SU-DHL-6 (cell line): Measurements from ENCODE around the gene TRIM27.

Experiments
- EZH2phosphoT487 ChIP-seq: fragments of 200-600 bp; sonication (generic), shearing (Covaris generic); conservative IDR thresholded peaks from 2 replicates; pipeline ENCODE4 v1.6.1; 2018; ENCODE audit warnings: mild to moderate bottlenecking, antibody characterized with exemption, low read length, moderate library complexity, mixed read lengths
- TF ChIP-seq, protein P1 (sequence below): fragments of 200-600 bp; sonication (generic); IDR thresholded peaks from one replicate; pipeline ENCODE4 v1.5.1; 2017; ENCODE audit warnings: antibody characterized with exemption, mild to moderate bottlenecking, low read length, moderate library complexity; ENCODE audit not compliant: insufficient read depth, poor library complexity, severe bottlenecking

DNA sequence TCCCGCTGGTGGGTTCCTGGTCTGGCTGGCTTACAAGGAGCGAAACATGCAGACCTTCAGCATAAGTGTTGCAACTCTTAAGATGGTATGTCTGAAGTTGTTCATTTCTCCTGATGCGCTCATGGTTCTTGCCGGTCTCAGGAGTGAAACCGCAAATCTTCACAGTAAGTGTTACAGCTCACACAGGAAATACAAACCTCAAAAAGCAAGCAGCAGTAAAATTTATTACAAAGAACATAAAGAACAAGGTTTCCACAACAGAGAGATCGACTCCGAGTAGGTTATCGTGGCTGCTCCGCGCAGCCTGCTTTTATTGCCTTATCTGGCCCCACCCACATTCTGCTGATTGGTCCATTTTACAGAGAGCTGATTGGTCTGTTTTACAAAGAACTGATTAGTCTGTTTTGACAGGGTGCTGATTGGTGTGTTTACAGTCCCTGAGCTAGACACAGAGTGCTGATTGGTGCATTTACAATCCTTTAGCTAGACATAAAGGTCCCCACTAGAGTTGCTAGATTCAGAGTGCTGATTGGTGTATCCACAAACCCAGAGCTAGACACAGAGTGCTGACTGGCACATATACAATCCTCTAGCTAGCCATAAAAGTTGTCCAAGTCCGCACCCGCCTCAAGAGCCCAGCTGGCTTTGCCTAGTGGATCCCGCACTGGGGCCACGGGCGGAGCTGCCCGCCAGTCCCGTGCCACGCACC is 39.2 kb downstream of the TRIM27 start:
- TF ChIP-seq, protein P1, sequence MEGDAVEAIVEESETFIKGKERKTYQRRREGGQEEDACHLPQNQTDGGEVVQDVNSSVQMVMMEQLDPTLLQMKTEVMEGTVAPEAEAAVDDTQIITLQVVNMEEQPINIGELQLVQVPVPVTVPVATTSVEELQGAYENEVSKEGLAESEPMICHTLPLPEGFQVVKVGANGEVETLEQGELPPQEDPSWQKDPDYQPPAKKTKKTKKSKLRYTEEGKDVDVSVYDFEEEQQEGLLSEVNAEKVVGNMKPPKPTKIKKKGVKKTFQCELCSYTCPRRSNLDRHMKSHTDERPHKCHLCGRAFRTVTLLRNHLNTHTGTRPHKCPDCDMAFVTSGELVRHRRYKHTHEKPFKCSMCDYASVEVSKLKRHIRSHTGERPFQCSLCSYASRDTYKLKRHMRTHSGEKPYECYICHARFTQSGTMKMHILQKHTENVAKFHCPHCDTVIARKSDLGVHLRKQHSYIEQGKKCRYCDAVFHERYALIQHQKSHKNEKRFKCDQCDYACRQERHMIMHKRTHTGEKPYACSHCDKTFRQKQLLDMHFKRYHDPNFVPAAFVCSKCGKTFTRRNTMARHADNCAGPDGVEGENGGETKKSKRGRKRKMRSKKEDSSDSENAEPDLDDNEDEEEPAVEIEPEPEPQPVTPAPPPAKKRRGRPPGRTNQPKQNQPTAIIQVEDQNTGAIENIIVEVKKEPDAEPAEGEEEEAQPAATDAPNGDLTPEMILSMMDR, result no peak
- TF ChIP-seq EZH2phosphoT487, result no peak
